Inflammatory macrophage treated with lipopolysaccharide for 4 hours (primary cell): ENCODE data around the gene CD58.

Experiments
- DNase-seq: peaks from one replicate; pipeline ENCODE4 v3.0.0-alpha.2; 2020

CD58 gene

GRCh38 chr1:116538544-116538943 lies 32.3 kb downstream of the CD58 start:
- peak; percentile 33 for DNase-seq

GRCh38 chr1:116537898-116538297 lies 32.9 kb downstream of the CD58 start:
- peak; percentile 43 for DNase-seq

GRCh38 chr1:116537040-116537831 lies 33.6 kb downstream of the CD58 start:
- DNase-seq = peak; percentile 89

- DNase-seq = no peak
These were observed 36.6 kb downstream of the CD58 start for GRCh38 chr1:116534014-116534739.

GRCh38 chr1:116533429-116533820 lies 37.4 kb downstream of the CD58 start:
- no peak for DNase-seq

- peak; percentile 81 for DNase-seq
These were observed 38.0 kb downstream of the CD58 start for GRCh38 chr1:116532671-116533428.

- no peak for DNase-seq
These were observed 38.9 kb downstream of the CD58 start for GRCh38 chr1:116531917-116532316.

- no peak for DNase-seq
These were observed 41.1 kb downstream of the CD58 start for GRCh38 chr1:116529681-116530080.

- no peak for DNase-seq
These were observed 41.6 kb downstream of the CD58 start for GRCh38 chr1:116529199-116529631.

GRCh38 chr1:116528329-116529083 lies 42.3 kb downstream of the CD58 start:
- DNase-seq = no peak

- no peak for DNase-seq
These were observed 45.4 kb downstream of the CD58 start for GRCh38 chr1:116525440-116525839.

- no peak for DNase-seq
These were observed 49.6 kb downstream of the CD58 start for GRCh38 chr1:116521186-116521585.

- no peak for DNase-seq
These were observed 52.4 kb downstream of the CD58 start for GRCh38 chr1:116518400-116518799.

- DNase-seq = no peak
These were observed 54.2 kb downstream of the CD58 start for GRCh38 chr1:116516631-116517030.

- DNase-seq = peak; percentile 60
These were observed 55.1 kb downstream of the CD58 start for GRCh38 chr1:116515702-116516101.

- DNase-seq = peak; percentile 90
These were observed 55.9 kb downstream of the CD58 start for GRCh38 chr1:116514708-116515525.

GRCh38 chr1:116513956-116514355 lies 56.9 kb downstream of the CD58 start:
- no peak for DNase-seq

- no peak for DNase-seq
These were observed 59.3 kb downstream of the CD58 start for GRCh38 chr1:116511459-116512019.

- no peak for DNase-seq
These were observed 60.5 kb downstream of the CD58 start for GRCh38 chr1:116510361-116510760.

GRCh38 chr1:116508984-116509980 lies 61.5 kb downstream of the CD58 start:
- DNase-seq = peak; percentile 95
